GM23338 (cell line): ENCODE data around the gene RILPL1. TPM values are rescaled to one million over a fixed set of nuclear protein-coding genes. Genes with fewer than 3 reads are reported as not detected.

Experiments
- ATAC-seq: fragments of 200-7000 bp; cut with Tn5 transposase; 3 replicates; pipeline ENCODE4 v1.9.1; 2020
- DNase-seq: peaks from one replicate; pipeline ENCODE4 v3.0.0-alpha.2; 2015; ENCODE audit warnings: low spot score
- H2AFZ ChIP-seq: fragments of 200-600 bp; sonication (generic); 2 replicates; pipeline ENCODE4 v1.8.0; 2016; ENCODE audit warnings: antibody characterized with exemption, mild to moderate bottlenecking, moderate library complexity
- H3F3A ChIP-seq: fragments of 200-600 bp; sonication (generic); replicated peaks from 2 replicates; pipeline ENCODE4 v1.8.0; 2017; ENCODE audit warnings: antibody characterized with exemption, mixed run types, low read depth
- H3K27ac ChIP-seq: fragments of 200-600 bp; sonication (generic); 2 replicates; pipeline ENCODE4 v1.6.1; 2016; ENCODE audit warnings: low read depth
- H3K27me3 ChIP-seq: fragments of 200-600 bp; sonication (generic); 2 replicates; pipeline ENCODE4 v1.8.0; 2016; ENCODE audit warnings: mild to moderate bottlenecking, mixed run types, moderate library complexity; ENCODE audit not compliant: insufficient read depth
- H3K36me3 ChIP-seq: fragments of 200-600 bp; sonication (generic); 2 replicates; pipeline ENCODE4 v1.8.0; 2016; ENCODE audit warnings: mild to moderate bottlenecking; ENCODE audit not compliant: insufficient read depth
- H3K4me1 ChIP-seq: fragments of 200-600 bp; sonication (generic); 2 replicates; pipeline ENCODE4 v1.8.0; 2016; ENCODE audit warnings: mild to moderate bottlenecking, moderate library complexity; ENCODE audit not compliant: insufficient read depth
- H3K4me2 ChIP-seq: fragments of 200-600 bp; sonication (generic); 2 replicates; pipeline ENCODE4 v1.7.1; 2017; ENCODE audit warnings: mixed run types
- H3K4me3 ChIP-seq: fragments of 200-600 bp; sonication (generic); 2 replicates; pipeline ENCODE4 v1.6.1; 2016; ENCODE audit warnings: mixed run types
- H3K79me2 ChIP-seq: fragments of 200-600 bp; sonication (generic); replicated peaks from 2 replicates; pipeline ENCODE4 v1.8.0; 2017; ENCODE audit warnings: mild to moderate bottlenecking; ENCODE audit not compliant: insufficient read depth
- H3K9me2 ChIP-seq: fragments of 200-600 bp; sonication (generic); 2 replicates; pipeline ENCODE4 v1.8.0; 2017; ENCODE audit not compliant: insufficient read depth
- H4K20me1 ChIP-seq: fragments of 200-600 bp; sonication (generic); replicated peaks from 2 replicates; pipeline ENCODE4 v1.8.0; 2017; ENCODE audit warnings: mild to moderate bottlenecking; ENCODE audit not compliant: insufficient read depth
- H3K27ac Mint-ChIP-seq: 2 replicates; pipeline ENCODE4 v1.8.0; 2020; ENCODE audit warnings: inconsistent platforms, mild to moderate bottlenecking, moderate library complexity, mixed read lengths
- H3K27me3 Mint-ChIP-seq: 3 replicates; pipeline ENCODE4 v1.8.0; 2022; ENCODE audit warnings: low read depth, mild to moderate bottlenecking, moderate library complexity, mixed read lengths, inconsistent platforms; ENCODE audit not compliant: insufficient read depth, poor library complexity
- H3K36me3 Mint-ChIP-seq: 3 replicates; pipeline ENCODE4 v1.8.0; 2021; ENCODE audit warnings: low read depth, mild to moderate bottlenecking, inconsistent platforms, moderate library complexity, mixed read lengths
- H3K4me1 Mint-ChIP-seq: 3 replicates; pipeline ENCODE4 v1.8.0; 2020; ENCODE audit warnings: mild to moderate bottlenecking, inconsistent platforms, mixed read lengths
- H3K4me3 Mint-ChIP-seq: 3 replicates; pipeline ENCODE4 v1.8.0; 2021; ENCODE audit warnings: moderate library complexity, mild to moderate bottlenecking, inconsistent platforms, mixed read lengths
- H3K9me3 Mint-ChIP-seq: 3 replicates; pipeline ENCODE4 v1.8.0; 2020; ENCODE audit warnings: moderate library complexity, mild to moderate bottlenecking, inconsistent platforms, mixed read lengths
- CTCF ChIP-seq, 2 experiments: fragments of 200-600 bp in 1 of 2; sonication (generic) in 1 of 2; conservative IDR thresholded peaks; 2 replicates each; pipeline versions ENCODE4 v1.5.1 to v1.6.1; 2016 to 2017; ENCODE audit warnings: antibody characterized with exemption in 2 of 2, low read depth in 2 of 2, mild to moderate bottlenecking in 2 of 2, moderate library complexity in 1 of 2
- EZH2phosphoT487 ChIP-seq: fragments of 200-600 bp; sonication (generic); IDR thresholded peaks from one replicate; pipeline ENCODE4 v1.8.1; 2018; ENCODE audit warnings: antibody characterized with exemption; ENCODE audit not compliant: unreplicated experiment
- JUNB ChIP-seq: IDR thresholded peaks from one replicate; pipeline ENCODE4 v1.6.1; 2016; ENCODE audit warnings: antibody characterized with exemption; ENCODE audit not compliant: unreplicated experiment
- NANOG ChIP-seq: IDR thresholded peaks from 2 replicates; pipeline ENCODE4 v1.6.1; 2016; ENCODE audit warnings: antibody characterized with exemption, borderline replicate concordance
- REST ChIP-seq: IDR thresholded peaks from one replicate; pipeline ENCODE4 v1.6.1; 2018; ENCODE audit warnings: antibody characterized with exemption; ENCODE audit not compliant: unreplicated experiment
- ZNF114 ChIP-seq: fragments of 250-450 bp; sonication (Bioruptor Pico); IDR thresholded peaks from 2 replicates; pipeline ENCODE4 v1.5.0; 2020; ENCODE audit warnings: mild to moderate bottlenecking, moderate library complexity
- ZNF331 ChIP-seq: fragments of 250-450 bp; sonication (Bioruptor Pico); IDR thresholded peaks from 2 replicates; pipeline ENCODE4 v1.5.0; 2020; ENCODE audit warnings: low read depth, mild to moderate bottlenecking, moderate library complexity
- polyA plus RNA-seq: library from polyadenylated mRNA; unstranded; fragments of >200 nt; fragmentation: Nextera tagmentation; extraction: Ambion mirVana; gene quantifications from 2 replicates; pipeline ENCODE4 v1.2.1, GENCODE V29; 2016
- total RNA-seq: library from RNA; depleted of rRNA; stranded (reverse); fragments of >200 nt; shearing (Covaris generic); gene quantifications from 2 replicates; pipeline ENCODE4 v1.2.3, GENCODE V29; 2014
- TF ChIP-seq, protein P1 (sequence below): IDR thresholded peaks from 2 replicates; pipeline ENCODE4 v1.6.1; 2016; ENCODE audit warnings: antibody characterized with exemption

The RILPL1 gene
- total and polyA plus RNA-seq, 2 experiments from 2014 or later = 3.9 to 7.9 TPM

DNA sequence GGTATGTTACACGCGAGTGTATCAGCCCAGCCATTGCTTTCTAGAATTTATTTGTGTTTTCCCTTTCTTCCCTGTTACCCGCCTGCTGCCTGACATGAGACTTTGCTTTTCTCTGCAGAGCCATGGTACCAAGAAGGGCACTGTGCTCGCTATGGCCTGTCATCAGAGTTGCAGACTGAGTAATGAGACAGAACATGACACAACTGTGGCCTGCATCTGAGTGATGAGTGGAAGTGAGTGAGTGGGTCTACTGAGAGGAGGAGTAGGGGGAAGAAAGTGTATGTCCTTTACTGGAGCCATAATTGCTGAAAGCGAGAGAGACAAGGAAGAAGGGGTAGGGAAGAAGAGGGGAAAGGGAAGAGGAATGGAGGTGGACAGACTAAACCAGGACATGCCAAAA lies 2.9 kb downstream of the RILPL1 start:
- no peak overlapping the region for H3K4me3 Mint-ChIP-seq

GRCh38 chr12:123529686-123530085 lies 3.8 kb downstream of the RILPL1 start:
- no peak for DNase-seq
- H3K36me3 ChIP-seq = no peaks in the 10 kb centered on the region
- 0 out of 2 replicates have a peak, but pooled peaks cover 5% of the 10 kb centered on the region for H3K79me2 ChIP-seq
- H3K9me3 Mint-ChIP-seq = no peaks in the 10 kb centered on the region
- no peaks in the 10 kb centered on the region for H3K9me2 ChIP-seq
- peaks cover 20% of the 10 kb centered on the region for H3K27me3 Mint-ChIP-seq
- H3K4me3 Mint-ChIP-seq = no peak overlapping the region
- H3K36me3 Mint-ChIP-seq = peaks cover 10% of the 10 kb centered on the region
- no peaks in the 10 kb centered on the region for H3K4me1 ChIP-seq
- no peak overlapping the region for H2AFZ ChIP-seq
- no peak for ATAC-seq
- no peaks in the 10 kb centered on the region for H3K4me1 Mint-ChIP-seq
- H3F3A ChIP-seq = peaks cover 8% of the 10 kb centered on the region
- H3K4me3 ChIP-seq = no peak overlapping the region
- no peak overlapping the region for H3K27ac ChIP-seq
- H3K4me2 ChIP-seq = no peak overlapping the region
- peaks cover 13% of the 10 kb centered on the region for H3K27me3 ChIP-seq
- TF ChIP-seq JUNB (no peak), ZNF114 (CRISPR knock-in tag) (no peak), REST (no peak), CTCF (conservative IDR thresholded peaks at IDR 0.05; ENCODE audit: low read depth in 2 of 2) (no peak), ZNF331 (CRISPR knock-in tag) (no peak), EZH2phosphoT487 (no peak), NANOG (no peak)
- TF ChIP-seq, protein P1, sequence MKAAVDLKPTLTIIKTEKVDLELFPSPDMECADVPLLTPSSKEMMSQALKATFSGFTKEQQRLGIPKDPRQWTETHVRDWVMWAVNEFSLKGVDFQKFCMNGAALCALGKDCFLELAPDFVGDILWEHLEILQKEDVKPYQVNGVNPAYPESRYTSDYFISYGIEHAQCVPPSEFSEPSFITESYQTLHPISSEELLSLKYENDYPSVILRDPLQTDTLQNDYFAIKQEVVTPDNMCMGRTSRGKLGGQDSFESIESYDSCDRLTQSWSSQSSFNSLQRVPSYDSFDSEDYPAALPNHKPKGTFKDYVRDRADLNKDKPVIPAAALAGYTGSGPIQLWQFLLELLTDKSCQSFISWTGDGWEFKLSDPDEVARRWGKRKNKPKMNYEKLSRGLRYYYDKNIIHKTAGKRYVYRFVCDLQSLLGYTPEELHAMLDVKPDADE = no peak
- no peaks in the 10 kb centered on the region for H4K20me1 ChIP-seq
- H3K27ac Mint-ChIP-seq = no peak overlapping the region

More for the DNA sequence above, 2.9 kb downstream of the RILPL1 start:
- Mint-ChIP-seq H3K27ac (no peak overlapping the region), H3K36me3 (peaks cover 10% of the 10 kb centered on the region), H3K27me3 (peaks cover 21% of the 10 kb centered on the region), H3K4me1 (no peaks in the 10 kb centered on the region), H3K9me3 (no peaks in the 10 kb centered on the region)
- Histone ChIP-seq H3K27ac (no peak overlapping the region), H3K36me3 (no peaks in the 10 kb centered on the region), H3K4me1 (no peaks in the 10 kb centered on the region), H3K4me2 (no peak overlapping the region), H3K27me3 (peaks cover 21% of the 10 kb centered on the region), H4K20me1 (no peaks in the 10 kb centered on the region), H3K4me3 (no peak overlapping the region), H3K79me2 (0 out of 2 replicates have a peak, but pooled peaks cover 5% of the 10 kb centered on the region), H3K9me2 (no peaks in the 10 kb centered on the region), H3F3A (peaks cover 8% of the 10 kb centered on the region), H2AFZ (no peak overlapping the region)
- DNase-seq (no peak), ATAC-seq (no peak)
- TF ChIP-seq EZH2phosphoT487 (no peak), REST (no peak), ZNF331 (CRISPR knock-in tag) (no peak)
